Measurements from ENCODE around the gene ZFP3. TPM values are rescaled to one million over a fixed set of nuclear protein-coding genes. Genes with fewer than 3 reads are reported as not detected.
"Not testable (repeated sequence)": the region's sequence is repeated elsewhere in the genome, so short reads cannot be mapped to it uniquely, and the experiment has no call there.

The ZFP3 gene
- total and polyA plus RNA-seq, 2 donors from 2014 or later: 3.4 to 10.0 TPM

DNA sequence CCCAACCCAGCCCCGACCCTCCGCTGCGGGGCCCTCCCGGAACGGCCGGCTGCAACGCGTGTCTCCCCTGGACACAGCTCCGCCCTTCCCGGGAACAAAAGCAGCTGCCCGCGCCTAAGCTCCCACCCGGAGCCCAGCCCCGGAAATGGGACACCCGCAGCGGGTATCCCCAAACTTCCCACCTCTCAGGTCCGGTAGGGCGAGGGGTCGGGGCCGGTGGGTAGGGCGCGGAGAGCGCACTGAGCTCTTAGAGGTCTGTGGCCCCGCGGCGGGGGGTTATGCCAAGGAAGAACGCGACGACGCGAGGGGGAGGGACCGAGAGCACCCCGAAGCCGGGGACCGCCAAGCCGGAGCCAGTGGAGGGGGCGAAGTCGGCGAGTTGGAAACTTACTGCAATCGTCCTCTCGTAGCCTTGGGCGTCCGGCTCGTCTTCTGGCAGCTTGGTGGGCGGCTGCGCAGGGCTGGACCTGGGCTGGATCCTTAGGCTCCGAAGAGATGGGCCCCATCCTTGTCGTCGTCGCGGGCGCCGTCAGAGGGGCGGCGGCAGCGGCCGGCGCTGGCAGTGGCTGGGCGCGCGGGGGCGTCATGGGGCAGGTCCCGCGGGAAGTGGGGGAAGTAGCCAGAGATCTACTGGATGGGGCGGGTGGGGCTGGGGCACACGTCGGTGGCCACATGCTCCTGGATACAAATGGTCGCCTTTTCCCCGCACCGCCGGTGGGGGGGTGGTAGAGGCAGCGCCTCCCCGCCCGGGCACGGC, 44.5 kb downstream of the ZFP3 start:
- Histone ChIP-seq H3K27me3 (ENCODE audit: control insufficient read depth, insufficient read depth, low read length) (no peaks in the 10 kb centered on the region), H3K9ac (ENCODE audit: low read length in 3 of 3) (no peak overlapping the region), H3K4me1 (ENCODE audit: control insufficient read depth in 2 of 3, insufficient read depth in 2 of 3, low read depth in 1 of 3, low read length in 3 of 3) (no peaks in the 10 kb centered on the region), H3K9me3 (ENCODE audit: control insufficient read depth in 2 of 3, insufficient read depth in 1 of 3, low read length in 3 of 3) (peaks cover 0 to 3% (median 0%) of the 10 kb centered on the region in 3 donors), H3K27ac (ENCODE audit: low read depth in 2 of 2, low read length in 2 of 2) (no peak overlapping the region), H3K36me3 (ENCODE audit: control insufficient read depth in 2 of 3, insufficient read depth in 3 of 3, low read length in 3 of 3) (no peaks in the 10 kb centered on the region), H3K4me3 (ENCODE audit: low read length in 3 of 3) (peak overlapping the region in 2 of 3 donors; percentile 35 to 57)
- FAIRE-seq (no peak), DNase-seq (peak; percentile 63 to 77 (median 76))
- intact Hi-C loops (cut with DNase I): no loop called here
- TF ChIP-seq, protein P1, sequence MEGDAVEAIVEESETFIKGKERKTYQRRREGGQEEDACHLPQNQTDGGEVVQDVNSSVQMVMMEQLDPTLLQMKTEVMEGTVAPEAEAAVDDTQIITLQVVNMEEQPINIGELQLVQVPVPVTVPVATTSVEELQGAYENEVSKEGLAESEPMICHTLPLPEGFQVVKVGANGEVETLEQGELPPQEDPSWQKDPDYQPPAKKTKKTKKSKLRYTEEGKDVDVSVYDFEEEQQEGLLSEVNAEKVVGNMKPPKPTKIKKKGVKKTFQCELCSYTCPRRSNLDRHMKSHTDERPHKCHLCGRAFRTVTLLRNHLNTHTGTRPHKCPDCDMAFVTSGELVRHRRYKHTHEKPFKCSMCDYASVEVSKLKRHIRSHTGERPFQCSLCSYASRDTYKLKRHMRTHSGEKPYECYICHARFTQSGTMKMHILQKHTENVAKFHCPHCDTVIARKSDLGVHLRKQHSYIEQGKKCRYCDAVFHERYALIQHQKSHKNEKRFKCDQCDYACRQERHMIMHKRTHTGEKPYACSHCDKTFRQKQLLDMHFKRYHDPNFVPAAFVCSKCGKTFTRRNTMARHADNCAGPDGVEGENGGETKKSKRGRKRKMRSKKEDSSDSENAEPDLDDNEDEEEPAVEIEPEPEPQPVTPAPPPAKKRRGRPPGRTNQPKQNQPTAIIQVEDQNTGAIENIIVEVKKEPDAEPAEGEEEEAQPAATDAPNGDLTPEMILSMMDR (IDR thresholded peaks at IDR 0.05; ENCODE audit: borderline replicate concordance, extremely low read depth, insufficient read depth): no peak

DNA sequence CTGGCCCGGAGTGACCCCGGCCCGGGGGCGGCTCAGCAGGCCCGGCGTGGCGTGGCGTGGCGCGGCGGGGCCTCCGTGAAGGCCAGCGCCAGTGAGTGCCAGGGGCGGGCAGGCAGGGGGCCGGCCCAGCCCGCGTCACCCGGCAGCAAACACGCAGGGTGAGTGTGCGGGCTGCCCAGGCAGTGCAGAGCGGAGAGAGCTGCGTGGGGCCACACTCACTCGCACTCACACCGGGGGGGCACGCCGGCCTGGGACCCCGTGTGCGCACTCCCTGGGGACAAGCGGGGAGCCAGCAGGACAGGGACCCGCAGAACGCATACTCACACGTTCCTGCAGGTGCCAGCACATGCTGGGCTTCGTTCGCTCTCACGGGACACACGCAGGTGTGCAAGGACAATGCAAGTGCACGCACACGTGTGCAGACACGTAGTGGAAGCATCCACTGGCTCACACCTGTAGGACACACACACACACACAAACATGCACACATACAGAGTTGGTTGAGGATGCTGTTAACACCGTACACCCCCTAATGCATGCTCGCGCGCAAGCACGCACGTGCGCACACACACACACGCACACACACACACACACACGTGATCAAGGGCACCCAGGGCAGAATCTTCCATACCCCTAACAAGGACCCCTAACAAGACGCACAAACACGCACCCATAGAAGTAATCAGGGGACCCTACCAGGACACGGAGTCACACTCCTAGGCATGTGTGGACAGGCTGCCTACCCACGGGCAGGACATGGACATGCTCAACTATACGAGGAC, 45.3 kb downstream of the ZFP3 start:
- Histone ChIP-seq H3K4me3 (ENCODE audit: low read length in 3 of 3) (no peak overlapping the region), H3K27ac (ENCODE audit: low read depth in 2 of 2, low read length in 2 of 2) (no peak overlapping the region), H3K4me1 (ENCODE audit: control insufficient read depth in 2 of 3, insufficient read depth in 2 of 3, low read depth in 1 of 3, low read length in 3 of 3) (no peaks in the 10 kb centered on the region), H3K9me3 (ENCODE audit: control insufficient read depth in 2 of 3, insufficient read depth in 1 of 3, low read length in 3 of 3) (peaks cover 0 to under 1% (median 0%) of the 10 kb centered on the region in 3 donors), H3K9ac (ENCODE audit: low read length in 3 of 3) (no peak overlapping the region), H3K36me3 (ENCODE audit: control insufficient read depth in 2 of 3, insufficient read depth in 3 of 3, low read length in 3 of 3) (no peaks in the 10 kb centered on the region), H3K27me3 (ENCODE audit: control insufficient read depth, insufficient read depth, low read length) (no peaks in the 10 kb centered on the region)
- FAIRE-seq (no peak), DNase-seq (peak in 3 of 5 donors; percentile 9 to 62 (median 58))
- intact Hi-C loops (cut with DNase I): no loop called here
- TF ChIP-seq, protein P1 (IDR thresholded peaks at IDR 0.05; ENCODE audit: borderline replicate concordance, extremely low read depth, insufficient read depth): no peak

DNA sequence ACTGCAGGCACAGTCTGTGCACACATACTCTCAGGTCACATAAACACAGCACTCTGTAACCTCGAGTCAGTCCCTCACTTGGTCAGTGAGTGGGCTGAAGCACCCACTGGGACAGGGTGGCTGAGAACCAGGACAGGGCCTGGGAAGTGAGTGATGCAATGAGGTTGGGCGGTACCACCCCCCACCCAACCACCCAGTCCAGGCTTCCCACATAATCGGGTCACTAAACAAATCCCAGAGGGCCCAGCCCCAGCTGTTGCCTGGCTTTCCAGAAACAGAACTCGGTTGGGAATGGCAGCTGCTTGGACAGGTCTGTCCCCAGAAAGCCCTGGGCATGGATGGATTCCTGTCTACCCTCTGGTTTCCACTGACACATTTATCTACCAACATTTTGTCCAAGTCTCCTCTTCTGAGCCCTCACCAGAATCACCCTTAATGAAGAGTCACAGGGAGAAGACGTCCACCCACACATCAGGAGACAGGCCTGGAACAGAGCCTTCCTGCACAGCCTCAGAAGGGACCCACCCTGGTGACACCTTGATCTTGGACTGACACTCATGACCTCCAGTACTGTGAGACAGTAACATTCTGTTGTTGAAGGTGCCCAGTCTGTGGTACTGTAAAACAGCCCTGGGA, 46.0 kb downstream of the ZFP3 start:
- H3K4me3 ChIP-seq (ENCODE audit: low read length in 3 of 3); H3K9ac ChIP-seq (ENCODE audit: low read length in 3 of 3); H3K36me3 ChIP-seq (ENCODE audit: control insufficient read depth in 2 of 3, insufficient read depth in 3 of 3, low read length in 3 of 3); H3K27ac ChIP-seq (ENCODE audit: low read depth in 2 of 2, low read length in 2 of 2); H3K9me3 ChIP-seq (ENCODE audit: control insufficient read depth in 2 of 3, insufficient read depth in 1 of 3, low read length in 3 of 3); FAIRE-seq; H3K27me3 ChIP-seq (ENCODE audit: control insufficient read depth, insufficient read depth, low read length); intact Hi-C loops (cut with DNase I); H3K4me1 ChIP-seq (ENCODE audit: control insufficient read depth in 2 of 3, insufficient read depth in 2 of 3, low read depth in 1 of 3, low read length in 3 of 3): not testable (repeated sequence)
- peak in 3 of 5 donors; percentile 2 to 46 (median 24) for DNase-seq

DNA sequence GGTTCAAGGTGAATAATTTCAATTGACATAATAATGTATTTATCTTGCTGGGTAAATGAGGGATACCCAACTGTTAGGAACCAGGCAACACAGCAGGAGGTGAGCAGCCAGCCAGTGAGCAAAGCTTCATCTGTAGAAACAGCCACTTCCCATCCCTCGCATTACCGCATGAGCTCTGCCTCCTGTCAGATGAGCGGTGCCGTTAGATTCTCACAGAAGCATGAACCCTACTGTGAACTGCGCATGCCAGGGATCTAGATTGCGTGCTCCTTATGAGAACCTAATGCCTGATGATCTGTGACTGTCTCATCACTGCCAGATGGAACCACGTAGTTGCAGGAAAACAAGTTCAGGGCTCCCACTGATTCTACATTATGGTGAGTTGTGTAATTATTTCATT, 46.6 kb downstream of the ZFP3 start:
- H3K9me3 ChIP-seq (ENCODE audit: control insufficient read depth in 2 of 3, insufficient read depth in 1 of 3, low read length in 3 of 3); FAIRE-seq; H3K4me1 ChIP-seq (ENCODE audit: control insufficient read depth in 2 of 3, insufficient read depth in 2 of 3, low read depth in 1 of 3, low read length in 3 of 3); H3K36me3 ChIP-seq (ENCODE audit: control insufficient read depth in 2 of 3, insufficient read depth in 3 of 3, low read length in 3 of 3); H3K9ac ChIP-seq (ENCODE audit: low read length in 3 of 3); H3K27ac ChIP-seq (ENCODE audit: low read depth in 2 of 2, low read length in 2 of 2); intact Hi-C loops (cut with DNase I); H3K4me3 ChIP-seq (ENCODE audit: low read length in 3 of 3); H3K27me3 ChIP-seq (ENCODE audit: control insufficient read depth, insufficient read depth, low read length): not testable (repeated sequence)
- peak in 1 of 5 donors; percentile 4 for DNase-seq

Measured in kidney (tissue), 14 donors.